Transverse colon (tissue), 4 donors: Measurements from ENCODE around the gene WDFY3.

ENCODE experiments used
- POLR2A ChIP-seq: fragments of 450-650 bp; IDR thresholded peaks from one replicate; pipeline ENCODE4 v1.6.1; 2016; ENCODE audit warnings: antibody characterized with exemption, mild to moderate bottlenecking, moderate library complexity
- POLR2AphosphoS5 ChIP-seq, 3 donors: sonication (generic); formaldehyde crosslinking; IDR thresholded peaks; one replicate each; pipeline ENCODE4 v1.6.1; 2016; ENCODE audit warnings: antibody characterized with exemption in 3 of 3
- TF ChIP-seq, protein P1 (sequence below), 5 experiments: fragments of 200-600 bp in 3 of 5; fragments of 450-650 bp in 2 of 5; sonication (generic) in 3 of 5; IDR thresholded peaks; 1 replicate in 2 of 5; 2 replicates in 3 of 5; pipeline ENCODE4 v1.5.1; 2016 to 2017; ENCODE audit warnings: antibody characterized with exemption in 5 of 5, inconsistent platforms in 3 of 5, mild to moderate bottlenecking in 2 of 5, moderate library complexity in 1 of 5

DNA sequence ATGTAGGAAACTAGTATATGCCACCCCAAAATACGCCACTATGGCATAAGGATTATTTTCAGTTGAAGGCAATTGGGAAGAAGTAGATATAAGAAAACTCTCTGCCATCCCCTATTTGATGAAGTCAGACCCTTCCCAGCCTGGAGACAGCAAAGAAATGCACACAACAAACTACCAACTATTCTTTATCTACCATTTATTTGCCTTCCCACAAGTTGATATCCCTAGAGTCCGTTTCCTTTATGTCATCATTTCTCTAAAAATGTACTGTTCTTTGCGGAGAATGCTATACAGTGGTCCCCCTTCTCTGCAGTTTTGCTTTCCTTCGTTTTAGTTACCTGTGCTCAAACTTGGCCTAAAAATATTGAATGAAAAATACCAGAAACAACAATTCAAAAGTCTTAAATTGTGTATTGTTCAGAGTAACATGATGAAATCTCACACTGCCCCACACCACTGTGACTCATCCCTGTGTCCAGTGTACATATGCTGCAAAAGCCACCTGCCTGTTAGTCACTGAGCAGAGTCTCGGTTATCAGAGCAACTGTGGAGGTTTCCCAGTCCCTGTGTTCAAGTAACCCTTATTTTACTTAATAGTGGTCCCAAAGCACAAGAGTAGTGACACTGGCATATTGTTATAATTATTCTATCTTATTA lies 152.3 kb downstream of the WDFY3 start:
- TF ChIP-seq, protein P1, sequence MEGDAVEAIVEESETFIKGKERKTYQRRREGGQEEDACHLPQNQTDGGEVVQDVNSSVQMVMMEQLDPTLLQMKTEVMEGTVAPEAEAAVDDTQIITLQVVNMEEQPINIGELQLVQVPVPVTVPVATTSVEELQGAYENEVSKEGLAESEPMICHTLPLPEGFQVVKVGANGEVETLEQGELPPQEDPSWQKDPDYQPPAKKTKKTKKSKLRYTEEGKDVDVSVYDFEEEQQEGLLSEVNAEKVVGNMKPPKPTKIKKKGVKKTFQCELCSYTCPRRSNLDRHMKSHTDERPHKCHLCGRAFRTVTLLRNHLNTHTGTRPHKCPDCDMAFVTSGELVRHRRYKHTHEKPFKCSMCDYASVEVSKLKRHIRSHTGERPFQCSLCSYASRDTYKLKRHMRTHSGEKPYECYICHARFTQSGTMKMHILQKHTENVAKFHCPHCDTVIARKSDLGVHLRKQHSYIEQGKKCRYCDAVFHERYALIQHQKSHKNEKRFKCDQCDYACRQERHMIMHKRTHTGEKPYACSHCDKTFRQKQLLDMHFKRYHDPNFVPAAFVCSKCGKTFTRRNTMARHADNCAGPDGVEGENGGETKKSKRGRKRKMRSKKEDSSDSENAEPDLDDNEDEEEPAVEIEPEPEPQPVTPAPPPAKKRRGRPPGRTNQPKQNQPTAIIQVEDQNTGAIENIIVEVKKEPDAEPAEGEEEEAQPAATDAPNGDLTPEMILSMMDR (IDR thresholded peaks at IDR 0.05), result no peak
- TF ChIP-seq POLR2A (no peak), POLR2AphosphoS5 (IDR thresholded peaks at IDR 0.05) (no peak)
